NCI-H146 (cell line): ENCODE measurements around the gene C22orf39.
"Not testable (repeated sequence)": the region's sequence is repeated elsewhere in the genome, so short reads cannot be mapped to it uniquely, and the experiment has no call there.

Source experiments
- DNase-seq: peaks from one replicate; lab custom pipeline; 2025; lab: John Stamatoyannopoulos, UW

C22orf39 gene

DNA sequence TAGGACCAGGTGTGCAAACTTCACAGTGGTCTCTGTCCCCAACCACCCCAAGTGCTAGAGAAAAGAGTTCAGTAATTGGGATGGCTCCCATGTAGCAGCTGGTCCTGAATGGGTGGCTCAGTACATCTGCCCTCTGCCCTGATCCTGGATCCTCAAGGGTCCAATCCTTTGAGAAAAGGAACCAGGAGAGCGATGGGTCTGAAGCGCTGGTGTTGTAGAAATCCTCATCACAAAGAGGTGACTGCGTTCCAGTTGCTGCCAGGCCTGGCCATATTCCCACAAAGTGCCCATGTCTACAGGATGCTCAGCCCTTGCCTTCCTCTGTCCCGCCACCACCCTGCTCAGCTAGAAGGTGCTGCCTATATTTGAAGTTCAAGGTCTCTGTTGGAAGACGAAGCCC, 6.2 kb upstream of the C22orf39 start:
- DNase-seq, result no peak

DNA sequence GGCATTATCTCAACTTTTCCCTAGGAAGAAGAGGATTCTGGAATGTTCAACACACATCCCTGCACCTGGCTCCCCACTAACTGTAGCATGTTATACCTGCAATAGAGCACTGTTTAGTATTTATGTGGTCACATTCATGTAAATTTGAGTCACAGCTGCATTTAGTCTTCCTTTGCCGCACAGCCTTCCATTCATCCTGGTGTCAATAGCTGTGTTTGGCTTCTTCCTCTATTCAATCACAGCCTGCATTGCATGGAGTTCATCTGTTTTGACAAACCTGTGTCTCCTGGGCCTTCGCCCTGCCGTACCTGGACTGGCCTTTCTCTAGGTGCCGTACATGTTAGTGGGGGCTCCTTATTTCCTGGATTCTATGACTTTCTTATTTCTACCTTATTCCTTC, 4.1 kb upstream of the C22orf39 start:
- no peak for DNase-seq

DNA sequence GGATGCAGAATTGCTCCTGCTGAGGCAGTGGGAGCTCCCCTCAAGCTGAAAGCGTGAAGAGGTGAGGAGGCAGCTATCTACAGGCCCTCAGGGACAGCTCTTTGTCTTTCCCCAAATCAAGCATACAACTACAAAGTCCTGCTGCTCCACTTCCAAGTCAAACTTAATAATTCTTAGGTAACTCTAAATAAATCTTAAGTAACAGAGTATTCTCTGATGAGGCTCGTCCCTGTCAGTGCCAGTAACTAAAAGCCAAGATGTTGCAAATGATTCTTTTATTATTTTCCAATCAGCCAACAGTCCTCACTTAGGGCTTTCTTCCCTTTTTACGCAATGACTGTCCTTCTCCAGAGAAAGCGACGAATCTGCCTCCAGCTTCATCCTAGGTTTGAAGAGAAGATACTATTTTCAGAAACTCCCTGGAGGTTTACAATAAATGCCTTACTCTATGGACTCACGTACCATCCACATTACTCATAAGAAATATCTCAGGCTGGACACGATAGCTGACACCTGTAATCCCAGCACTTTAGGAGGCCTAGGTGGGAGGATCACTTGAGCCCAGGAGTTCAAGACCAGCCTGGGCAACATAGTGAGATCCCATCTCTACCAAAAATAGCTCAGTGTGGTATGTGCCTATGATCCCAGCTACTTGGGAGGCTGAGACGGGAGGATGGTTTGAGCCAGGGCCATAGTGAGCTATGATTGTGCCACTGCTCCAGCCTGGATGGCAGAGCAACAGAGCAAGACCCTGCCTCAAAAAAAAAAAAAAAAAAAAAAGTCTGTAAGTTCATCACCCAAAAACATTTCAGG, 3.1 kb upstream of the C22orf39 start:
- DNase-seq, result no peak

DNA sequence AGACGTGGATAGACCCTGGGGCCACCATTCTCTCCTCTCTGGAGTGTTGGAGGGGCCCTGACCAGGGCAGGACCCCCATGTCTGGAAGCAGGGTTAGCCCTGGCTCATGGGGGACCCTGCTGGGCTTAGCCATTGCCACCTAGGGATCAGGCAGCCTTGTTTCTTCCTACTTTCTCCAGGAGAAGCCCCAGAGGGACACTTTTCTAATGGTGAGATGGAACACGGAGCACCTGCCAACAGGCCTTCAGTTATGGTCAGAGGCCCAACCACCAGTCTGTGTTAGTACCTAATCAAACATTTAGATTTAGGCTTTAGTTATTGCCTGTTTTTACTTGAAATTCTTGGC, 1.9 kb upstream of the C22orf39 start:
- no peak for DNase-seq

- no peak for DNase-seq
These were observed 1.4 kb upstream of the C22orf39 start for GRCh38 chr22:19448739-19449421.

DNA sequence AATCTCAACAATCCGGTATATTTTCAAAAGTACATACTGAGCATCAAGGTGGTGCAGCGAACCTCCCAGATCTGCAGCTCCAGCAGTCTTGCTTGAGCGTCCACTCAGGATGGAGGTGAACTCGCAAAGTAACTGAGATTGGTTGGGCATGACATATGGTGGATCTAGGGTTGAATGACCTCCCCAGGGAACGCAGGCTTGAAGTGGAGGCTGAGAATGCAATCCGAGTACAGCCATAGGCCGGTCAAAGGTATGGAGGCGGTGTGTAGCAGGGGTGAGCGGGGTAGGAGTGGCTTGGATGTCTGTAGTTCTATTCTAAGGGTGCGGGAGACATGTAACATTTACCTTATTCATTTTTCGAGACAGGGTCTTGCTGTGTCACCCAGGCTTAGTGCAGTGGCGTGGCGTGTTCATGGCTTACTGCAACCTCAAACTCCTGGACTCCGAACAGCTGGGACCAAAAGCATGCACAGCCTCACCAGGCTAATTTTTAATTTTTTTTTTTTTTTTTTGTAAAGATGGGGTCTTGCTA, 631 bp upstream of the C22orf39 start:
- peak; percentile 44 for DNase-seq

- DNase-seq, result peak; percentile 66
These were observed 745 bp downstream of the C22orf39 start for GRCh38 chr22:19446603-19447329.

DNA sequence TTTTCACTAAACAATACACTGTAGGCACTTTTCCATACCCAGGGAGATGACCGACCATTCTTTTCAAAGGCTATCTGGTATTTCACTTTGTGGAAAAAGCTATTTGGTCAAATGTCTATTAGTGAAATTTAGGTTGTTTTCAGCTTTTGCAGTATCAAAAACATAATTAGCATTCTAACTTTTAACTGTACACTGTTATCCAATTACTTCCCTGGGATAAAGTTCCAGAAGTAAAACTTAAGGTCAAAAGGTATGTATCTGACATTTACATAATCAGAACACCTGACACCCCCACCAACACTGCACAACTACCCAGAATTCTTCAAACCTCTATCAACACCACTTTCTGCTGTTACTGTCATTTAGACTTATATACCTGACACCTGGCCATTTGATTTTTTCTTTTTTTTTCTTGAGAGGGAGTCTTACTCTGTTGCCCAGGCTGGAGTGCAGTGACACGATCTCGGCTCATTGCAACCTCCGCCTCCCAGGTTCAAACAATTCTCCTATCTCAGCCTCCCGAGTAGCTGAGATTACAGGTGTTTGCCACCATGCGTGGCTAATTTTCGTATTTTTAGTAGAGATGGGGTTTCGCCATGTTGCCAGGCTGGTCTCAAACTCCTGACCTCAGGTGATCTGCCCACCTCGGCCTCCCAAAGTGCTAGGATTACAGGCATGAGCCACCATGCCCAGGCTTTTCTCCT, 2.1 kb downstream of the C22orf39 start:
- not testable (repeated sequence) for DNase-seq

GRCh38 chr22:19443544-19444211, 3.8 kb downstream of the C22orf39 start:
- no peak for DNase-seq

DNA sequence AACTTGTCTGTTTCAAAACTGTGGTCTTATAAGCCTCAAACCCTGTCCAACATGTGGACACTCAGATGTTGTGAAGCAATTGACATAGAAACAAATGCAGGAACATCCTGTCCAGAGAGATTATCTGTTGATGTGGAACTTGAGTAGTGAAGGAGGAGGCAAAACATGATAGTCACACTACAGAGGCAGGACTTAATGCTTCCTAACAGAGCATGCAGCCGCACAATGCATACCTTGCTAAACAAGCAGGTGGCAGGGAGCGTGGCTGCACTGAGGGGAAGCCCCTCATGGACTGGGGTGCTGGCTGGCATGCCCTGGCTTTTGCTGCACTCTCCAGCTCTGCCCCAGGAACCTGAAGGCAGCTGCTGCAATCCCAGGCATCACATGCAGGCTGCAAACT, 5.3 kb downstream of the C22orf39 start:
- no peak for DNase-seq

- no peak for DNase-seq
These were observed 6.9 kb downstream of the C22orf39 start for GRCh38 chr22:19440411-19441195.

DNA sequence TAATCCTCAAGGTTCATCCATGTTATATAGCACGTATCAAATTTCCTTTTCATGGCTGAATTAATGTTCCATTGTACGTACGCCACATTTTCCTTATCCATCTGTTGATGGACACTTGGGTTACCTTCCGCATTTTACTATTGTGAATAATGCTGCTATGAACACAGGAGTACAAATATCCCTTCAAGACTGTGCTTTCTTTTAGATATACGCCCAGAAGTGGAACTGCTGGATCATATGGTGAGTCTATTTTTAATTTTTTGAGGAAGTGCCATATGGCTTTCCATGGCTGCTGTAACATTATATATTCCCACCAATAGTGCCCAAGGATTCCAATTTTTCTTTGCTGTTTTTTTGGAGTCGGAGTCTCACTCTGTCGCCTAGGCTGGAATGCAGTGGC, 9.2 kb downstream of the C22orf39 start:
- no peak for DNase-seq

DNA sequence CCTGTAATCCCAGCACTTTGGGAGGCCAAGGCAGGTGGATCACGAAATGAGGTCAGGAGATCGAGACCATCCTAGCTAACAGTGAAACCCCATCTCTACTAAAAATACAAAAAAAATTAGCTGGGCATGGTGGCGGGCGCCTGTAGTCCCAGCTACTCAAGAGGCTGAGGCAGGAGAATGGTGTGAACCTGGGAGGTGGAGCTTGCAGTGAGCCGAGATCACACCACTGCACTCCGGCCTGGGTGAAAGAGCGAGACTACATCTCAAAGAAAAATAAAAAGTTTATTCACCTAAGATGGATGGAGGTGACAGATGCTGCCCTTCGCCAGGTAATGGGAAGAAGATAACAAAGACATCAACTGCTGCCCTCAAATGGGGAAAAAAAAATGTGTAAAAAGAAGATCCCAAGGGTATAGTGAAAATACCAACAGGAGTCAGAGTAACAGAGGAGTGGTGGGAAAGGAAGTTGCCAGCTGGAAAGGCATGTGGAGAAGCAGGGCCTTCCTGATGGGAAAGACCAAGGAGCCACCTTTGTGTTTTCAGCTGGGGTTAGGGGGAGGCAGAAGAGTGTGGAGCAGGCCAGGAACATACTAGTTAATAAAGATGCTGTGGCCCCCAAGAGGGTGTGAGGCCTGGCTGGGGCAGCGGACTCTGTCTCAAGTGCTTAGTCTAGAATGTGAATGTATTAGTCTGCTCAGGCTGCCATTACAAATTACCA, 10.9 kb downstream of the C22orf39 start:
- not testable (repeated sequence) for DNase-seq

- no peak for DNase-seq
These were observed 12.5 kb downstream of the C22orf39 start for GRCh38 chr22:19434829-19435580.

GRCh38 chr22:19434401-19434800, 13.1 kb downstream of the C22orf39 start:
- no peak for DNase-seq

- DNase-seq, result peak; percentile 91
These were observed 15.2 kb downstream of the C22orf39 start, which contains the start of gene MRPL40 for GRCh38 chr22:19432133-19432851. Gene MRPL40, plus strand, starts transcription at chr22:19432545. Its CDS starts 10 bp downstream, at chr22:19432555.

GRCh38 chr22:19431649-19432132, 15.8 kb downstream of the C22orf39 start, which contains the start of gene HIRA:
Gene HIRA, minus strand, starts transcription at chr22:19431733. Its CDS starts 257 bp downstream, at chr22:19431476.
- DNase-seq, result peak; percentile 65

GRCh38 chr22:19430890-19431541, 16.5 kb downstream of the C22orf39 start:
- peak; percentile 29 for DNase-seq
